Activated naive CD4-positive, alpha-beta T cell treated with anti-CD3 and anti-CD28 coated beads for 36 hours (primary cell): ENCODE results near the gene RMND5A. TPM values are rescaled to one million over a fixed set of nuclear protein-coding genes. Genes with fewer than 3 reads are reported as not detected.
A peak's percentile ranks its signal among the peaks of the same experiment; 100 is the strongest.

ENCODE experiments used
- CTCF ChIA-PET: fragments of 350-600 bp; sonication (Branson Sonifier 250); formaldehyde crosslinking; loops from one replicate; lab custom pipeline; 2021; ENCODE audit warnings: antibody characterized with exemption; lab: Charles Lee
- DNase-seq: peaks from one replicate; pipeline ENCODE4 v3.0.0-alpha.2; 2020
- H3K27ac Mint-ChIP-seq: one replicate; pipeline ENCODE4 v1.8.0; 2021; ENCODE audit warnings: mild to moderate bottlenecking, mixed read lengths
- H3K27me3 Mint-ChIP-seq: one replicate; pipeline ENCODE4 v1.8.0; 2021; ENCODE audit warnings: low read depth, mixed read lengths
- H3K36me3 Mint-ChIP-seq: one replicate; pipeline ENCODE4 v1.8.0; 2021; ENCODE audit warnings: low read depth, mixed read lengths
- H3K4me1 Mint-ChIP-seq: one replicate; pipeline ENCODE4 v1.8.0; 2021; ENCODE audit warnings: low read depth, mixed read lengths
- H3K4me3 Mint-ChIP-seq: one replicate; pipeline ENCODE4 v1.8.0; 2021; ENCODE audit warnings: mild to moderate bottlenecking, moderate library complexity, mixed read lengths
- H3K9me3 Mint-ChIP-seq: one replicate; pipeline ENCODE4 v1.8.0; 2021; ENCODE audit warnings: mixed read lengths
- intact Hi-C: fragments of 100-400 bp; cut with micrococcal nuclease; formaldehyde crosslinking; loops from one replicate; pipeline ENCODE4 v1.15.1; 2023
- total RNA-seq, 2 experiments: library from RNA; stranded (reverse); gene quantifications; one replicate each; pipeline ENCODE4 v1.2.3, GENCODE V29; 2021

The RMND5A gene
- total RNA-seq, 2 experiments from 2014 or later: 38.0 to 38.4 TPM

- no peak for DNase-seq
- Mint-ChIP-seq H3K9me3 (peaks cover under 1% of the 10 kb centered on the region), H3K36me3 (peaks cover 3% of the 10 kb centered on the region), H3K27me3 (peaks cover 55% of the 10 kb centered on the region), H3K4me1 (peaks cover 16% of the 10 kb centered on the region), H3K4me3 (peak overlapping the region; percentile 66), H3K27ac (no peak overlapping the region)
- intact Hi-C loops: no loop called here
- CTCF ChIA-PET: interaction anchor here (0.7 to 1.2 kb wide), 2 partner anchors 18 to 302 kb away, joined by 3 read pairs; no protein-coding TSS in a partner anchor
These were observed 70.1 kb downstream of the RMND5A start for GRCh38 chr2:86790134-86790675.

GRCh38 chr2:86790676-86791572, 70.8 kb downstream of the RMND5A start, which contains the start of gene CD8A:
Gene CD8A (minus strand): TSS chr2:86790913. CDS start chr2:86790825, 88 bp downstream.
- DNase-seq: peak; percentile 53
- Mint-ChIP-seq H3K4me1 (peaks cover 16% of the 10 kb centered on the region), H3K27ac (no peak within 1 kb of the TSS), H3K9me3 (peaks cover 6% of the 10 kb centered on the region), H3K4me3 (peak within 1 kb of the TSS; percentile 74), H3K36me3 (peaks cover 4% of the 10 kb centered on the region), H3K27me3 (peaks cover 60% of the 10 kb centered on the region)
- intact Hi-C loops: no loop called here
- CTCF ChIA-PET: interaction anchor here (0.7 kb wide), 1 partner anchor 303 kb away, joined by 3 read pairs; no protein-coding TSS in a partner anchor

GRCh38 chr2:86791573-86791972, 71.5 kb downstream of the RMND5A start:
- Mint-ChIP-seq H3K27ac (no peak overlapping the region), H3K36me3 (peaks cover 5% of the 10 kb centered on the region), H3K27me3 (peaks cover 62% of the 10 kb centered on the region), H3K4me3 (peak overlapping the region; percentile 74), H3K9me3 (peaks cover 12% of the 10 kb centered on the region), H3K4me1 (peaks cover 16% of the 10 kb centered on the region)
- intact Hi-C loops: no loop called here
- CTCF ChIA-PET: interaction anchor here (0.7 to 1.1 kb wide), 2 partner anchors 15 to 17 kb away, joined by 3 read pairs; no protein-coding TSS in a partner anchor
- no peak for DNase-seq

- Mint-ChIP-seq H3K4me1 (peaks cover 16% of the 10 kb centered on the region), H3K27ac (no peak overlapping the region), H3K36me3 (peaks cover 5% of the 10 kb centered on the region), H3K4me3 (no peak overlapping the region), H3K27me3 (peaks cover 59% of the 10 kb centered on the region), H3K9me3 (peaks cover 20% of the 10 kb centered on the region)
- CTCF ChIA-PET: no interaction called here
- no peak for DNase-seq
- intact Hi-C loops: no loop called here
These were observed 73.7 kb downstream of the RMND5A start for GRCh38 chr2:86793752-86794151.

- peaks cover 15% of the 10 kb centered on the region for H3K4me1 Mint-ChIP-seq
- DNase-seq: no peak
- H3K27me3 Mint-ChIP-seq: peaks cover 54% of the 10 kb centered on the region
- H3K27ac Mint-ChIP-seq: no peak overlapping the region
- H3K4me3 Mint-ChIP-seq: no peak overlapping the region
- H3K9me3 Mint-ChIP-seq: peaks cover 20% of the 10 kb centered on the region
- intact Hi-C loops: no loop called here
- CTCF ChIA-PET: interaction anchor here (1.2 kb wide), 1 partner anchor 30 kb away, joined by 3 read pairs; no protein-coding TSS in a partner anchor
- H3K36me3 Mint-ChIP-seq: peaks cover 5% of the 10 kb centered on the region
These were observed 74.8 kb downstream of the RMND5A start for GRCh38 chr2:86794861-86795260.

- intact Hi-C loops: loop anchor here (10.0 kb wide), 1 partner anchor 406 kb away; no protein-coding TSS in a partner anchor
- H3K27ac Mint-ChIP-seq: no peak overlapping the region
- H3K36me3 Mint-ChIP-seq: peaks cover under 1% of the 10 kb centered on the region
- no peak for DNase-seq
- no peaks in the 10 kb centered on the region for H3K4me1 Mint-ChIP-seq
- H3K4me3 Mint-ChIP-seq: no peak overlapping the region
- H3K27me3 Mint-ChIP-seq: peaks cover 10% of the 10 kb centered on the region
- H3K9me3 Mint-ChIP-seq: peaks cover 14% of the 10 kb centered on the region
- CTCF ChIA-PET: no interaction called here
These were observed 80.9 kb downstream of the RMND5A start for GRCh38 chr2:86800856-86801567.

- no peak for DNase-seq
- H3K4me3 Mint-ChIP-seq: no peak overlapping the region
- H3K27ac Mint-ChIP-seq: no peak overlapping the region
- H3K4me1 Mint-ChIP-seq: peaks cover 17% of the 10 kb centered on the region
- CTCF ChIA-PET: interaction anchor here (0.5 to 2.3 kb wide), 4 partner anchors 14 to 130 kb away, joined by 3 to 8 read pairs (median 4); no protein-coding TSS in a partner anchor
- H3K36me3 Mint-ChIP-seq: no peaks in the 10 kb centered on the region
- intact Hi-C loops: loop anchor here (10.0 kb wide), 1 partner anchor 411 kb away; no protein-coding TSS in a partner anchor
- H3K27me3 Mint-ChIP-seq: peaks cover 30% of the 10 kb centered on the region
- H3K9me3 Mint-ChIP-seq: no peaks in the 10 kb centered on the region
These were observed 86.2 kb downstream of the RMND5A start for GRCh38 chr2:86806059-86806857.

- Mint-ChIP-seq H3K27me3 (peaks cover 34% of the 10 kb centered on the region), H3K4me3 (peak overlapping the region; percentile 75), H3K27ac (no peak overlapping the region), H3K9me3 (no peaks in the 10 kb centered on the region), H3K36me3 (no peaks in the 10 kb centered on the region), H3K4me1 (peaks cover 17% of the 10 kb centered on the region)
- CTCF ChIA-PET: interaction anchor here (0.5 to 2.3 kb wide), 6 partner anchors 9 to 1372 kb away, joined by 3 to 8 read pairs (median 4); no protein-coding TSS in a partner anchor
- intact Hi-C loops: loop anchor here (10.0 kb wide), 1 partner anchor 412 kb away; no protein-coding TSS in a partner anchor
- no peak for DNase-seq
These were observed 87.0 kb downstream of the RMND5A start for GRCh38 chr2:86807133-86807467.

- Mint-ChIP-seq H3K27me3 (peaks cover 34% of the 10 kb centered on the region), H3K9me3 (no peaks in the 10 kb centered on the region), H3K36me3 (no peaks in the 10 kb centered on the region), H3K4me3 (peak overlapping the region; percentile 75), H3K4me1 (peaks cover 17% of the 10 kb centered on the region), H3K27ac (no peak overlapping the region)
- CTCF ChIA-PET: interaction anchor here (0.6 to 2.3 kb wide), 9 partner anchors 10 to 1372 kb away, joined by 3 to 8 read pairs (median 3); no protein-coding TSS in a partner anchor
- peak; percentile 42 for DNase-seq
- intact Hi-C loops: loop anchor here (1.0 to 10.0 kb wide), 4 partner anchors 43 to 586 kb away; no protein-coding TSS in a partner anchor
These were observed 87.6 kb downstream of the RMND5A start for GRCh38 chr2:86807468-86808275.

- no peak overlapping the region for H3K27ac Mint-ChIP-seq
- peaks cover 38% of the 10 kb centered on the region for H3K27me3 Mint-ChIP-seq
- intact Hi-C loops: loop anchor here (1.0 to 10.0 kb wide), 4 partner anchors 44 to 587 kb away; no protein-coding TSS in a partner anchor
- H3K9me3 Mint-ChIP-seq: no peaks in the 10 kb centered on the region
- peak overlapping the region; percentile 75 for H3K4me3 Mint-ChIP-seq
- CTCF ChIA-PET: interaction anchor here (0.6 to 2.3 kb wide), 8 partner anchors 11 to 369 kb away, joined by 3 to 8 read pairs (median 3); no protein-coding TSS in a partner anchor
- peaks cover 17% of the 10 kb centered on the region for H3K4me1 Mint-ChIP-seq
- H3K36me3 Mint-ChIP-seq: no peaks in the 10 kb centered on the region
- DNase-seq: peak; percentile 96
These were observed 88.4 kb downstream of the RMND5A start for GRCh38 chr2:86808315-86809161.
